OCI-LY3 (cell line): Measurements from ENCODE around the gene ZBTB32.

Source experiments
- EZH2phosphoT487 ChIP-seq: fragments of 200-600 bp; shearing (Covaris generic); IDR thresholded peaks from 2 replicates; pipeline ENCODE4 v1.6.1; 2018; ENCODE audit warnings: antibody characterized with exemption, mixed run types, low read depth
- TF ChIP-seq, protein P1 (sequence below): fragments of 200-600, 300-600 bp; sonication (generic); IDR thresholded peaks from 2 replicates; pipeline ENCODE4 v1.5.1; 2014; ENCODE audit warnings: antibody characterized with exemption, low read length, low read depth

DNA sequence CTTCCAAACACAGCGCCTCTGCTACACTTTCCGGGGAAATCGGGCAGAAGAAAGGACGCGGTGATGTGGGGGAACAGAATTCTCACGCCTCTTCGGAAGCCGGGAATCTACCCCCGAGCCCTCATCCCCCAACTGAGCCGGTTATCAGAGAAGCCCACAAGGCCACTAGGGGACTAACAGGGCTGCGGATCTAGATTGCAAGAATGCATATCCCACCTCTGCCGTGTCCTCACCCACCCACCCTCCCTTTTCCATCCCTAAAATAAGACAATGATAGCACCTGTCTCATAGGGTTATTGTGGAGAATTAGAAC lies 36.8 kb downstream of the ZBTB32 start:
- TF ChIP-seq, protein P1, sequence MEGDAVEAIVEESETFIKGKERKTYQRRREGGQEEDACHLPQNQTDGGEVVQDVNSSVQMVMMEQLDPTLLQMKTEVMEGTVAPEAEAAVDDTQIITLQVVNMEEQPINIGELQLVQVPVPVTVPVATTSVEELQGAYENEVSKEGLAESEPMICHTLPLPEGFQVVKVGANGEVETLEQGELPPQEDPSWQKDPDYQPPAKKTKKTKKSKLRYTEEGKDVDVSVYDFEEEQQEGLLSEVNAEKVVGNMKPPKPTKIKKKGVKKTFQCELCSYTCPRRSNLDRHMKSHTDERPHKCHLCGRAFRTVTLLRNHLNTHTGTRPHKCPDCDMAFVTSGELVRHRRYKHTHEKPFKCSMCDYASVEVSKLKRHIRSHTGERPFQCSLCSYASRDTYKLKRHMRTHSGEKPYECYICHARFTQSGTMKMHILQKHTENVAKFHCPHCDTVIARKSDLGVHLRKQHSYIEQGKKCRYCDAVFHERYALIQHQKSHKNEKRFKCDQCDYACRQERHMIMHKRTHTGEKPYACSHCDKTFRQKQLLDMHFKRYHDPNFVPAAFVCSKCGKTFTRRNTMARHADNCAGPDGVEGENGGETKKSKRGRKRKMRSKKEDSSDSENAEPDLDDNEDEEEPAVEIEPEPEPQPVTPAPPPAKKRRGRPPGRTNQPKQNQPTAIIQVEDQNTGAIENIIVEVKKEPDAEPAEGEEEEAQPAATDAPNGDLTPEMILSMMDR = no peak; the same call in 1 of the 2 replicates
- TF ChIP-seq EZH2phosphoT487 = no peak
